DMS79 (cell line): ENCODE results near the gene MDN1.
"Not testable (repeated sequence)": the region's sequence is repeated elsewhere in the genome, so short reads cannot be mapped to it uniquely, and the experiment has no call there.

Experiments
- DNase-seq: peaks from one replicate; lab custom pipeline; 2025; lab: John Stamatoyannopoulos, UW

Gene MDN1, protein sequence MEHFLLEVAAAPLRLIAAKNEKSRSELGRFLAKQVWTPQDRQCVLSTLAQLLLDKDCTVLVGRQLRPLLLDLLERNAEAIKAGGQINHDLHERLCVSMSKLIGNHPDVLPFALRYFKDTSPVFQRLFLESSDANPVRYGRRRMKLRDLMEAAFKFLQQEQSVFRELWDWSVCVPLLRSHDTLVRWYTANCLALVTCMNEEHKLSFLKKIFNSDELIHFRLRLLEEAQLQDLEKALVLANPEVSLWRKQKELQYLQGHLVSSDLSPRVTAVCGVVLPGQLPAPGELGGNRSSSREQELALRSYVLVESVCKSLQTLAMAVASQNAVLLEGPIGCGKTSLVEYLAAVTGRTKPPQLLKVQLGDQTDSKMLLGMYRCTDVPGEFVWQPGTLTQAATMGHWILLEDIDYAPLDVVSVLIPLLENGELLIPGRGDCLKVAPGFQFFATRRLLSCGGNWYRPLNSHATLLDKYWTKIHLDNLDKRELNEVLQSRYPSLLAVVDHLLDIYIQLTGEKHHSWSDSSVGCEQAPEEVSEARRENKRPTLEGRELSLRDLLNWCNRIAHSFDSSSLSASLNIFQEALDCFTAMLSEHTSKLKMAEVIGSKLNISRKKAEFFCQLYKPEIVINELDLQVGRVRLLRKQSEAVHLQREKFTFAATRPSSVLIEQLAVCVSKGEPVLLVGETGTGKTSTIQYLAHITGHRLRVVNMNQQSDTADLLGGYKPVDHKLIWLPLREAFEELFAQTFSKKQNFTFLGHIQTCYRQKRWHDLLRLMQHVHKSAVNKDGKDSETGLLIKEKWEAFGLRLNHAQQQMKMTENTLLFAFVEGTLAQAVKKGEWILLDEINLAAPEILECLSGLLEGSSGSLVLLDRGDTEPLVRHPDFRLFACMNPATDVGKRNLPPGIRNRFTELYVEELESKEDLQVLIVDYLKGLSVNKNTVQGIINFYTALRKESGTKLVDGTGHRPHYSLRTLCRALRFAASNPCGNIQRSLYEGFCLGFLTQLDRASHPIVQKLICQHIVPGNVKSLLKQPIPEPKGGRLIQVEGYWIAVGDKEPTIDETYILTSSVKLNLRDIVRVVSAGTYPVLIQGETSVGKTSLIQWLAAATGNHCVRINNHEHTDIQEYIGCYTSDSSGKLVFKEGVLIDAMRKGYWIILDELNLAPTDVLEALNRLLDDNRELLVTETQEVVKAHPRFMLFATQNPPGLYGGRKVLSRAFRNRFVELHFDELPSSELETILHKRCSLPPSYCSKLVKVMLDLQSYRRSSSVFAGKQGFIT (N-terminal part only)

DNA sequence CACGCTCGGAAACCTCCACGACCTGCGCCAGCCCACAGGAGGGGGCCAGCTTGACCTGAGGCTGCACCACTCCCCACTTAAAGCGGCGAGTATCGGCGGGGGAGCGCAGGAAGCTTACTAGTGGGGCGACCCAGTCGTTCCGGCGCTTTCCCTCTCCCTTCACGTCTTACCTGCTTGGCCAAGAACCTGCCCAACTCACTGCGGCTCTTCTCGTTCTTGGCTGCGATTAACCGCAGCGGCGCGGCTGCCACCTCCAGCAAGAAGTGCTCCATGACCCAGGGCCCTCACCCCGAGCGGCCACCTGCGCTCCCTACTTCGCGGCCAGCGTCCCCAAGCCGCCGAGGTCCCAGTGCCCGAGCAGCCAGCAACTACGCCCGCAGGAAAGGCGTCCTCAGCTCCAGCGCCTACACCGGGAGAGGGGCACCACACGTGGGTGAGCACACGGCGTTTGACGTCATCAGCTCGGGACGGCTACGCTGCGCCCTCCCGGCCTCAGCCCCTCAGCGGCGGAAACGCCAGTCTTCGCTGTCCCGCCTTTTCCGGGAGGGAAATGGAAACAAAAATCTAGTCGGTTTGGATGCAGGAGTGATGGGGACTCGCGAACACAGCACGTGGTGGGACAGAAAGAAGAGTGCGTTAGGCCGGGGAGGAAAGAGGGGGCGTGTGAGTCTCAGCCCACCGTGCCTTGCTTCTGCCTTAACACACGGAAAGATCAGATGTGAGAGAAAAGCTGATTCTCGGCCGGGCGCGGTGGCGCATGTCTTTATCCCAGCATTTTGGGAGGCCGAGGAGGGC is at the start of gene MDN1:
Gene MDN1, minus strand, starts transcription at position 459 of the 795 bp plus-strand sequence. Its CDS starts 187 bp downstream, at position 272.
- peak; percentile 90 for DNase-seq

DNA sequence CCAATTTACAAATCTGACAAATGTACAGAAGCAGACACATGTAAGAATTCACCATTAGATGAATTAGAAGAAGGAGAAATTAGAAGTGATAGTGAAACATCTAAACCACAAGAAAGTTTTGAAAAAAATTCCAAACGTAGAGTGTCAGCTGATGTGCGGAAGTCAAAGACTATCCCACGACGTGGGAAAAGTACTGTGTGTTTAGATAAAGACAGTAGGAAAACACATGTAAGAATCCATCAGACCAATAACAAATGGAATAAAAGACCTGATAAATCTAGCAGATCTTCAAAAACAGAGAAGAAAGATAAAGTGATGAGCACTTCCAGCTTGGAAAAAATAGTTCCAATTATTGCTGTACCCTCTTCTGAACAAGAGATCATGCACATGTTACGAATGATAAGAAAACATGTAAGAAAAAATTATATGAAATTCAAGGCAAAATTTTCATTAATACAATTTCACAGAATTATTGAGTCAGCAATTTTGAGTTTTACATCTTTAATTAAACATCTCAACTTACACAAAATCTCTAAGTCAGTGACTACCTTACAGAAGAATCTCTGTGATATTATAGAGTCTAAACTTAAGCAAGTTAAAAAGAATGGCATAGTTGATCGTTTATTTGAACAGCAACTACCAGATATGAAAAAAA is 46.6 kb upstream of the MDN1 start:
- DNase-seq, result no peak

DNA sequence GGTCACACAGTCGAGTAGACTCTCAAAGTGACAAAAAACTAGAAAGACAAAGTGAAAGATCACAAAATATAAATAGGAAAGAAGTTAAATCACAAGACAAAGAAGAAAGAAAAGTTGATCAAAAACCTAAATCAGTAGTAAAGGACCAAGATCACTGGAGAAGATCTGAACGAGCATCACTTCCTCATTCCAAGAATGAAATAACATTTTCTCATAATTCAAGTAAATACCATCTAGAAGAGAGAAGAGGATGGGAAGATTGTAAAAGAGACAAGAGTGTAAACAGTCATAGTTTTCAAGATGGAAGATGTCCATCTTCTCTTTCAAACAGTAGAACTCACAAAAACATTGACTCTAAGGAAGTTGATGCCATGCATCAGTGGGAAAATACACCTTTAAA is 43.1 kb upstream of the MDN1 start:
- DNase-seq, result no peak

DNA sequence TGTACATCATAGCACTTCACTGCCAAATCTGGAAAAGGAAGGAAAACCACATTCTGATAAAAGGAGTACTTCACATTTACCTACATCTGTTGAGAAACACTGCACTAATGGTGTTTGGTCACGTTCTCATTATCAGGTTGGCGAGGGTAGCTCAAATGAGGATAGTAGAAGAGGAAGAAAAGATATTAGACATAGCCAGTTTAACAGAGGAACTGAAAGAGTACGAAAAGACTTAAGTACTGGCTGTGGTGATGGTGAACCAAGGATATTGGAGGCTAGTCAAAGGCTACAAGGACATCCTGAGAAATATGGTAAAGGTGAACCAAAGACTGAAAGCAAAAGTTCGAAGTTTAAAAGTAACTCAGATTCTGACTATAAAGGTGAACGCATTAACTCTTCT is 42.7 kb upstream of the MDN1 start:
- DNase-seq, result no peak

DNA sequence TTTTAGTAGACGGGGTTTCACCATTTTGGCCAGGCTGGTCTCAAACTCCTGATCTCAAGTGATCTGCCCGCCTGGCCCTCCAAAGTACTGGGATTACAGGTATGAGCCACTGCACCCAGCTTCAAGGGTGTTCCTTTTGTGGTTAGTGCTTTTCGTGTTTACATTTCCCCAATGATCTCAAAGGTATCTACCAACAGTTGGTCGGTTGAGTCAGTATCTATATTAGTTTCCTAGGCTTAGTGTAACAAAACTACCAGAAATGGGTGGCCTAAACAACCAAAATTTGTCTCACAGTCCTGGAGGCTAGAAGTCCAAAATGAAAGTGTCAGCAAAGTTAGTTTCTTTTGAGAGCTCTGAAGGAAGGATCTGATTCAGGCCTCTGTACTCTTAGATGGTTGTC is 40.1 kb upstream of the MDN1 start:
- no peak for DNase-seq

DNA sequence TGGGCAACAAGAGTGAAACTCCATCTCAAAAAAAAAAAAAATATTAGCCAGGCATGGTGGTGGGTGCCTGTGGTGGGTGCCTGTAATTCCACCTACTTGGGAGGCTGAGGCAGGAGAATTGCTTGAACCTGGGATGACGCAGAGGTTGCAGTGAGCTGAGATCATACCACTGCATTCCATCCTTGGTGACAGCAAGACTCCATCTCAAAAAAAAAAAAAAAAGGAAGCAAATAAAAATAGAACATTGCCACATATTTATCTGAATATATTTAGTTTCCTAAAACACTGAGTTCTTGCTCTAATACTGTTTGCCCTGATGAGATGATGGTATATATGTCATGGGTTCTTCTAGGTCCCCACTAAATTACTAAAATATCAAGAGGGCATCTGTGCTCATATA is 38.4 kb upstream of the MDN1 start:
- no peak for DNase-seq

DNA sequence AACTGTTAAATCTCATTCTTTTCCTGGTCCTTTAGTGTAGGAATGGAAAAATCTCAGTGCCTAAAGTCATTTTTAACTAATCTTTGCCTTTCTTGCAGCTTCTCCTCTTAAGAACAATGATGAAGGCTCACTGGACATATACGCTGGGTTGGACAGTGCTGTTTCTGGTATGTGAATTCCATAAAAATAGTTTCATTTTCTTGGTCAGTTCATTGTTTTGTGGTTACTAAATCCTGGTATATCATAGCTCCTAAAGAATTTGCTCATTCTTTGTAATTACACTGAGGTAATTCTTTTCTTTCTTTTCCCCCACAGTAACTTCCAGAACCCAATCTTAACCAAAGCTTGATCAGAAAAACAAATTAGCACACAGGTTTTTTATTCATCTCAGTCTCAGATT is 33.5 kb upstream of the MDN1 start:
- DNase-seq, result no peak

DNA sequence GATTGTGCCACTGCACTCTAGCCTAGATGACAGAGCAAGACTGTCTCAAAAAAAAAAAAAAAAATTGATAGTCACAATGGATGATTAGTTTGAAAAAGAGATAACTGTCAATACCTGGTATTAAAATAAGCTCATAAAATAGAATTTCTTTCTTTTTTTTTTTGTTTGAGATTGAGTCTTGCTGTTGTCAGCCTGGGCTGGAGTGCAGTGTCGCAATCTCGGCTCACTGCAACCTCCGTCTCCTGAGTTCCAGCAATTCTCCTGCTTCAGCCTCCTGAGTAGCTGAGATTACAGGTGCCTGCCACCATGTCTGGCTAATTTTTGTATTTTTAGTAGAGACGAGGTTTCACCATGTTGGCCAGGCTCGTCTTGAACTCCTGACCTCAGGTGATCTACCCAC is 27.9 kb upstream of the MDN1 start:
- DNase-seq, result not testable (repeated sequence)

DNA sequence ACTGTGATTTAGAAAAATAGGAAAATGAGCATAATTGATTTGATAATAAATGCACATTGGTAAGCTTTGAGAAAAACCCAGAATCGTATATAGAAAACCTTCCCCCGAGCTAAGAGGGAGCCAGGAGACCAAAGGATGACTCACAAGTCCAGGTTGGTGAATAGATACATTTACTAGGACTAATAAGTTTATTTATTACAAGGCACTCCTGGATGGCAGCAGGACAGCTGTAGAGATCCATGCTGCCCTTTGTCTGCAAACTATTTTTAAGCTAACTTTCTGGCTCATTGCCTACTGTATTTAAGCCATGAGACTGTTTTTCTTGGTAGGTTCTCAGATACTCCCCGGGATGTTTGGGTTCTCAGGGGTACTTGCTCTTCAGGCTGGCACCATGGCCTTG is 23.5 kb upstream of the MDN1 start:
- DNase-seq, result no peak

DNA sequence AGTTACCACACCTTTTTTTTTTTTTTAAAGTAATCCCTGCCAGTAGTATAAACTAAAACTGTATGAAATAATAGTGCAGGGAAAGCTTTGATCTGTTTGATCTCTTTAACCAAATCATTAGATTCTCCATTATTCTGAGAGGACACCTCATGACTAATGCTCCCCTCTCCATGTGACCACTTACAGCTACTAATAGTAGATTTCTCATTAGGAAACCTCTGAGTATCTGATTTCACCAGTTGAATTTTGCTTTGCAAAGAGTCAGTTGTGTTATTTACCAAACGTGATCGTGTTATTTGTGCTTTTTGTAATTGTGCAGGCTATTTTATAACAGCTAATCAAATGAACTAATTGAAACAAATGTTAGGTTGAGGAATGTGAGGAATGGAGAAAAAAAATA is 22.6 kb upstream of the MDN1 start:
- DNase-seq, result no peak

DNA sequence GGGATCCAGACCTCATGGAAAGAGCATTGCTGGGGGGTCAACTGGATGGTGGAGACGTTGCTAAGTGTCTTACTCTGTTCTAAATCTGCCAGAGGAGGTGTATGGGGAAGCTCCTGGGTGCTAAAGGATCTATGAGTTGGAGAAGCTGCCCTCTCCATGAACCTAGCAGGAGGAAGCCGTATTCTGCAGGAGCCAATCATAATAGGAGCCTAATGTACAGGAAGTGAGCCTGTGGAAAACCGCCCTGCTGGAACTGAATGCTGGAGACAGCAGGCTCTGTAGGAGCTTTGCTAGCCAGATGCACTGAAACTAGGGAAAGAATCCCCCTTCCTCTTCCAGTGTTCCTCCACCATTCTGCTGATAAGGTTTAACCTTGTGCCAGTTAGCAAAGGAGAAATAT is 20.9 kb upstream of the MDN1 start:
- DNase-seq, result no peak

DNA sequence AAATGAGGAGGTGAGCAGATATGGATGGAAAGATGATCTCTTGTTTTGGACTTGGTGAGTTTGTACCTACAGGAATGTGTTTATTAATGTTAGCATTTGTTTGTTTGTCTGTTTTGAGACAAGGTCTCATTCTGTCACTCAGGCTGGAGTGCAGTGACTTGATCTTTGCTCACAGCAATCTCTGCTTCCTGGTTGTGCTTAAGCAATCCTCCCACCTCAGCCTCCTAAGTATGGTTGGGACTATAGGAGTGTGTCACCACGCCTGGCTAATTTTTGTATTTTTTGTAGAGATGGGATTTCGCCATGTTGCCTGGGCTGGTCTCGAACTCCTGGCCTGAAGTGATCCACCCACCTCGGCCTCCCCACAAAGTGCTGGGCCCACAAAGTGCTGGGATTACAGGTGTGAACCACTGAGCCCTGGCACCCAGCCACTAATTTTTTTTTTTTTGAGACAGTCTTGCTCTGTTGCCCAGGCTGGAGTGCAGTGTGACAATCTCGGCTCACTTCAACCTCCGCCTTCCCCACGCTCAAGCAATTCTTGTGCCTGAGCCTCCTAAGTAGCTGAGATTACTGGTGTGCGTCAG is 17.1 kb upstream of the MDN1 start:
- DNase-seq, result no peak

DNA sequence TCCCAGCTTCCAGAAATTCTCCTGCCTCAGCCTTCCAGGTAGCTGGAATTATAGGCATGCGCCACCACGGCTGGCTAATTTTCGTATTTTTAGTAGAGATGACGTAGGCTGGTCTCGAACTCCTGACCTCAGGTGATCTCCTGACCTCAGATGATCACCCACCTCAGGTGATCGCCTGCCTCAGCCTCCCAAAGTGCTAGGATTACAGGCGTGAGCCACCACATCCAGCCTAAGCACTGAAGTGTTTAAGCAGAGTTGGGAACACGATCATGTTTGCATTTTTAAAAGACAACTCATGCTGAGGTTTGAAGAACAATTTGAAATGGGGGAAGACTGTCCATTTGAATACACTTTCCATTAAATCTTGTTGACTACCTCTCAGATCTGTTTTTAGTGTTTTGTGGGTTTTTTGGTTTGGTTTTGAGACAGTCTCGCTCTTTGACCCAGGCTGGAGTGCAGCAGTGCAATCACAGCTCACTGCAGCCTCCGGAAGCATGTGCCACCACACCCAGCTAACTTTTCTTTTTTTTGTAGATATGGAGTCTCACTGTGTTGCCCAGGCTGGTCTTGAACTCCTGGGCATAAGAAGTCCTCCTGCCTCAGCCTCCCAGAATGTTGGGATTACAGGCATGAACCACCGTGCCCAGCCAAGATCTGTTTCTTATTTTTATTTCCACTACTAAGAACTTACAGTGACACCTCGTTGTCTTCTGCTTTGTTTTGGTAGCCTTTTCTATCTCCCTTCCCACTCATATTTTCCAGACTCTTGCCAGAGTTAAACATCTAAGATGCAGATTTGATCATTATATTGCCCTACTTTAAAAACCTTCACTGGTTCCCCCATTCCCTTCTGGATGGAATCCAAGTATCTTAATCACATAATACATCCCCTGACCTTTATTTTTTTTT is 15.5 kb upstream of the MDN1 start:
- no peak for DNase-seq

DNA sequence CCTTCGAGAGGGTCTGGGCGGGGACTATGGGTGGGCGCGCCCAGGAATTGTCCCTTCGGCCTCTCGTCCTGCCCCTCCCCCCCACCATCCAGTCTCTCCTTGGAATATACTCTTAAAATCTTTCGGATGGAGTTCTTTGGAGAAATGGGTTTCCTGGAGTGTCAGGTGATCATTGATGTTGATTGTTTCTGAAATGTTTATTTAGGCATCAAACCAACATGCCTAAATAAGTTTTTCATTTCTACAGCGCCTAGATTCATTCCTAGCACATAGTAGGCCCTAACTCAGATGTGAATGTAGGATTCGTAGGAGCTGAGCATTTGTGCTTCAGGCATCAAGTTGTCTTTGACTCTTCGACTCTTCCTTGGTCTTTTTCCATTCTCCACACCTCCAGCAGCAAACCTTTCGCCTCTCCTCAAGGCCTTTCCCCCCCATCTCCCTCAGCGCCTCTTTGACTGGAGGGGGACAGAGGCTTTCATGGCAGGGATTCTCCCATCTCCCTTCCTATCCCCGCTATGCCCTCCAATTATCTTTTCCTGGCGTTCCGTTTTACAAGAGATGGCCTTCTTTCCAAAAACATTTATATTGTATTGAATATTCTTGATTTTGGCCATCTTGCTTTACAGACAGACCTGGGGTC is 10.7 kb upstream of the MDN1 start:
- no peak for DNase-seq

DNA sequence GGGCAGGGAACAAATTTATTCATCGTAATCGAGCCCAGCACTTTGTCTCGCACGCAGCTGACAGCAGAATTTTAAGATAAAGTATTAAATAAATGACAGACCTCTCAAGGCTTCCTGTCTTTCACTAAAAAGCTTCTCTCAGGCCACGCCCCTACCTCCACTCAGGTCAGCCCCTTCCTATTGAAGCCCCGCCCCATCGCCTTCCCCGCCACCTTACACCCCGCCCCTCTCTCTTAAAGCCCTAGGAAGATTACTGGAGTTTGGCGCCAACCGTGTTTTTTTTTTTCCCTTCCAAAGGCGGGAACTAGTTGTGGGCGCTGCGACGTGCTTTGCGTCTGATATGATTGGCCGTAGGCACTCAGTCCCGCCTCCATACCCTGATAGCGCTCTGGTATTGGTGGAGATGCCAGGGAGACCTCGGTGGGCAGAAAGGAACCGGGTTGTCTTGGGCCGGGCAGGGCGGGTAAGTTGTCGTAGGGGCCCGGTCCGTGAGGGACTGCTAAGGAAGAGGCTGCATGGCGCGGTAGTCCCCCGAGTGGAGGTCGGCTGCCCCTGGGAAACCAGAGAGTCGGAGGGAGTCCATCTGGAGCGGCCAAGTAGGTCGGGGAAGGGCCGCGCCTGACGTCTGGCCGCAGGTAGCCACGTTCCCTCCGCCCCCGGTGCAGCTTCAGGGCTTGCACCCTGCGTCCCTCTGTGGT is 10.0 kb upstream of the MDN1 start, which contains the start of gene CASP8AP2:
Gene CASP8AP2, plus strand, starts transcription at position 409 of the 698 bp plus-strand sequence.
- DNase-seq, result peak; percentile 99

DNA sequence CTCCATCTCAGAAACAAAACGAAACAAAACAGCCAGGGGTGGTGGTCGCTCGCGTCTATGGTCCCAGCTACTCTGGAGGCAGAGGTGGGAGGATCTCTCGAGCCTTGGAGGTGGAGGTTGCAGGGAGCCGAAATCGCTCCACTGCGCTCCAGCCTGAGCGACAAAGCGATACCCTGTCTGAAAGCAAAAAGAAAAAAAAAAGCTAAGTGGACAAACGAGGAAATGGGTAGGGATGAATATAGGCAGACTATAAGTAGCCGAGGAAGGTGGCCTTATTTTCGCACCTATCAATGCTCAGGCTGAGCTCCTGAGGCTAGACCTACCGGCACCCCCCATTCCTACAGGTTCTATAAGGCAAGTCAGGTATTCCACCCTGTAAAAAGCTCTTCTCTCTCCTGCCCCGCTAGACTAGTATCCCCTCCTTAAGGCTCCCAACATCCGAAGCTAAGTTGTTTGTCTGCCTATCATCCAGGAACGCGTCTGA is 9.4 kb upstream of the MDN1 start:
- DNase-seq, result peak; percentile 45

DNA sequence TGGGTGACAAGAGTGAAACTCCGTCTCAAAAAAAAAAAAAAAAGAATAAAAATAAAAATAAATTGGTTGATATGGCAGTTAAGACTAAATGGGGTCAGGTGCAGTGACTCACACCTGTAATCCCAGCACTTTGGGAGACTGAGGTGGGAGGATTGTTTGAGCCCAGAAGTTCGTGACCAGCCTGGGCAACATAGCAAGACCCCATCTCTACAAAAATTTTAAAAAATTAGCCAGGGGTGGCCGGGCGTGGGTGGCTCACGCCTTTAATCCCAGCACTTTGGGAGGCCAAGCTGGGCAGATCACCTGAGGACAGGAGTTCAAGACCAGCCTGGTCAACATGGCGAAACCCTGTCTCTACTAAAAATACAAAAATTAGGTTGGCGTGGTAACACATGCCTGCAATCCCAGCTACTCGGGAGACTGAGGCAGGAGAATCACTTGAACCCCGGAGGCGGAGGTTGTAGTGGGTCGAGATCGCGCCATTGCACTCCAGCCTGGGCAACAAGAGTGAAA is 8.9 kb upstream of the MDN1 start:
- not testable (repeated sequence) for DNase-seq

DNA sequence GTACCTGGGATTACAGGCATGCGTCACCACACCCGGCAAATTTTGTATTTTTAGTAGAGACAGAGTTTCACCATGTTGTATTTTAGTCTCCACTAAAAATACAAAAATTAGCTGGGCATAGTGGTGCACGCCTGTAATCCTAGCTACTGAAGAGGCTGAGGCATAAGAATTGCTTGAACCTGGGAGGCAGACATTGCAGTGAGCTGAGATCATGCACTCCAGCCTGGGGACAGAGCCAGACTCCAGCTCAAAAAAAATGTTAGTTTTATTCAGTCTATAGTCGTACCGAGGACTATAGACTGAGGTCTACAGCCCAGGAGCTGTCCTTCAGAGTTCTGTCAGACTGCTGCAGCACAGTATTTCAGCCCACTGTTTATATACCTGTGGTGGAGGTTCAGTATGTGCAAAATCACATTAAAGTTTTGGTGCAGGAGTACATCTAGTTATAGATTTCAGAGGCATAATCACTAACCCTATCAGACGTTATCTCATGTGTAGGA is 6.5 kb upstream of the MDN1 start:
- no peak for DNase-seq
